ENCODE measurements around the gene ADPRM. TPM values are rescaled to one million over a fixed set of nuclear protein-coding genes. Genes with fewer than 3 reads are reported as not detected.

Gene ADPRM
- total and polyA plus RNA-seq, 12 donors = 3.5 to 7.3 (median 4.6) TPM

GRCh38 chr17:10713318-10713717 lies 15.9 kb downstream of the ADPRM start:
- H3K27me3 ChIP-seq = no peaks in the 10 kb centered on the region
- 93 to 97% methylated on average over 2 of the region's 2 CpGs for WGBS, 2 donors
- DNase-seq = no peak
- no peaks in the 10 kb centered on the region for H3K9me3 ChIP-seq
- no peak for ATAC-seq
- no peak overlapping the region for H3K4me3 ChIP-seq
- no peak for TF ChIP-seq CTCF (IDR thresholded peaks at IDR 0.05)
- H3K4me1 ChIP-seq = peaks cover 0 to 9% (median 0%) of the 10 kb centered on the region in 9 donors
- intact Hi-C loops (cut with DNase I) = no loop called here
- peaks cover 0 to 78% (median 20%) of the 10 kb centered on the region in 9 donors for H3K36me3 ChIP-seq
- no peak overlapping the region for H3K27ac ChIP-seq

GRCh38 chr17:10716218-10716617 lies 18.8 kb downstream of the ADPRM start:
- peaks cover 0 to 1% (median 0%) of the 10 kb centered on the region in 9 donors for H3K4me1 ChIP-seq
- no peaks in the 10 kb centered on the region for H3K27me3 ChIP-seq
- H3K9me3 ChIP-seq = no peaks in the 10 kb centered on the region
- H3K4me3 ChIP-seq = no peak overlapping the region
- H3K27ac ChIP-seq = no peak overlapping the region
- 83 to 86% methylated on average over 10 of the region's 10 CpGs for WGBS, 2 donors
- intact Hi-C loops (cut with DNase I) = no loop called here
- no peak for ATAC-seq
- no peak for DNase-seq
- peaks cover 0 to 74% (median 16%) of the 10 kb centered on the region in 9 donors for H3K36me3 ChIP-seq
- TF ChIP-seq CTCF (IDR thresholded peaks at IDR 0.05) = no peak

- peaks cover 0 to 69% (median 5%) of the 10 kb centered on the region in 9 donors for H3K36me3 ChIP-seq
- H3K9me3 ChIP-seq = no peaks in the 10 kb centered on the region
- TF ChIP-seq CTCF (IDR thresholded peaks at IDR 0.05) = no peak
- DNase-seq = no peak
- no peaks in the 10 kb centered on the region for H3K4me1 ChIP-seq
- intact Hi-C loops (cut with DNase I) = no loop called here
- H3K27me3 ChIP-seq = no peaks in the 10 kb centered on the region
- WGBS, 2 donors = 41 to 44% methylated on average over 1 of the region's 1 CpG
- no peak for ATAC-seq
- H3K27ac ChIP-seq = no peak overlapping the region
- H3K4me3 ChIP-seq = no peak overlapping the region
These were observed 21.2 kb downstream of the ADPRM start for GRCh38 chr17:10718547-10718946.

GRCh38 chr17:10724546-10725195 lies 27.3 kb downstream of the ADPRM start:
- no peak overlapping the region for H3K4me3 ChIP-seq
- H3K27ac ChIP-seq = no peak overlapping the region
- peaks cover 0 to 70% (median 9%) of the 10 kb centered on the region in 9 donors for H3K36me3 ChIP-seq
- no peaks in the 10 kb centered on the region for H3K9me3 ChIP-seq
- H3K4me1 ChIP-seq = peaks cover 0 to 7% (median 2%) of the 10 kb centered on the region in 9 donors
- TF ChIP-seq CTCF (IDR thresholded peaks at IDR 0.05) = no peak
- ATAC-seq = no peak
- intact Hi-C loops (cut with DNase I) = no loop called here
- no peaks in the 10 kb centered on the region for H3K27me3 ChIP-seq
- no peak for DNase-seq
- 90% methylated on average over 11 of the region's 11 CpGs for WGBS, 2 donors

All from heart right ventricle (tissue), 16 donors.